Activated T-cell treated with anti-CD3 and anti-CD28 coated beads, Interleukin-2, amount 50 U/mL, for 1 hour (primary cell): ENCODE results near the gene KLK1.
"Not testable (repeated sequence)": the region's sequence is repeated elsewhere in the genome, so short reads cannot be mapped to it uniquely, and the experiment has no call there.

Experiments
- DNase-seq: peaks from one replicate; pipeline ENCODE4 v3.0.0-alpha.2; 2020

KLK1 gene

GRCh38 chr19:50812474-50812873 lies 11.1 kb downstream of the KLK1 start:
- DNase-seq = no peak

GRCh38 chr19:50811622-50812238 lies 11.9 kb downstream of the KLK1 start:
- not testable (repeated sequence) for DNase-seq

GRCh38 chr19:50808856-50809255 lies 14.7 kb downstream of the KLK1 start:
- DNase-seq = no peak

- peak; percentile 97 for DNase-seq
Measured at GRCh38 chr19:50804420-50805272, 18.9 kb downstream of the KLK1 start.

- no peak for DNase-seq
Measured at GRCh38 chr19:50803633-50804419, 19.8 kb downstream of the KLK1 start.

- DNase-seq = no peak
Measured at GRCh38 chr19:50801107-50801506, 22.5 kb downstream of the KLK1 start.

- no peak for DNase-seq
Measured at GRCh38 chr19:50799547-50799851, 24.1 kb downstream of the KLK1 start.

GRCh38 chr19:50798659-50799546 lies 24.7 kb downstream of the KLK1 start:
- DNase-seq = no peak

GRCh38 chr19:50797781-50798658 lies 25.6 kb downstream of the KLK1 start:
- DNase-seq = no peak

- no peak for DNase-seq
Measured at GRCh38 chr19:50797429-50797780, 26.2 kb downstream of the KLK1 start.

GRCh38 chr19:50796634-50797428 lies 26.8 kb downstream of the KLK1 start:
- DNase-seq = no peak

GRCh38 chr19:50796128-50796633 lies 27.4 kb downstream of the KLK1 start:
- DNase-seq = no peak

- no peak for DNase-seq
Measured at GRCh38 chr19:50795664-50796073, 27.9 kb downstream of the KLK1 start.

- no peak for DNase-seq
Measured at GRCh38 chr19:50794876-50795663, 28.5 kb downstream of the KLK1 start.

- DNase-seq = no peak
Measured at GRCh38 chr19:50794074-50794875, 29.3 kb downstream of the KLK1 start.

- no peak for DNase-seq
Measured at GRCh38 chr19:50793558-50794065, 30.0 kb downstream of the KLK1 start.

- DNase-seq = no peak
Measured at GRCh38 chr19:50792272-50793250, 31.0 kb downstream of the KLK1 start.
